Kidney capillary endothelial cell (primary cell): ENCODE results near the gene PTGES.
"Not testable (repeated sequence)": the region's sequence is repeated elsewhere in the genome, so short reads cannot be mapped to it uniquely, and the experiment has no call there.

Experiments used
- DNase-seq: peaks from one replicate; pipeline ENCODE4 v3.0.0-alpha.2; 2018; ENCODE audit warnings: low spot score

The PTGES gene, protein sequence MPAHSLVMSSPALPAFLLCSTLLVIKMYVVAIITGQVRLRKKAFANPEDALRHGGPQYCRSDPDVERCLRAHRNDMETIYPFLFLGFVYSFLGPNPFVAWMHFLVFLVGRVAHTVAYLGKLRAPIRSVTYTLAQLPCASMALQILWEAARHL

DNA sequence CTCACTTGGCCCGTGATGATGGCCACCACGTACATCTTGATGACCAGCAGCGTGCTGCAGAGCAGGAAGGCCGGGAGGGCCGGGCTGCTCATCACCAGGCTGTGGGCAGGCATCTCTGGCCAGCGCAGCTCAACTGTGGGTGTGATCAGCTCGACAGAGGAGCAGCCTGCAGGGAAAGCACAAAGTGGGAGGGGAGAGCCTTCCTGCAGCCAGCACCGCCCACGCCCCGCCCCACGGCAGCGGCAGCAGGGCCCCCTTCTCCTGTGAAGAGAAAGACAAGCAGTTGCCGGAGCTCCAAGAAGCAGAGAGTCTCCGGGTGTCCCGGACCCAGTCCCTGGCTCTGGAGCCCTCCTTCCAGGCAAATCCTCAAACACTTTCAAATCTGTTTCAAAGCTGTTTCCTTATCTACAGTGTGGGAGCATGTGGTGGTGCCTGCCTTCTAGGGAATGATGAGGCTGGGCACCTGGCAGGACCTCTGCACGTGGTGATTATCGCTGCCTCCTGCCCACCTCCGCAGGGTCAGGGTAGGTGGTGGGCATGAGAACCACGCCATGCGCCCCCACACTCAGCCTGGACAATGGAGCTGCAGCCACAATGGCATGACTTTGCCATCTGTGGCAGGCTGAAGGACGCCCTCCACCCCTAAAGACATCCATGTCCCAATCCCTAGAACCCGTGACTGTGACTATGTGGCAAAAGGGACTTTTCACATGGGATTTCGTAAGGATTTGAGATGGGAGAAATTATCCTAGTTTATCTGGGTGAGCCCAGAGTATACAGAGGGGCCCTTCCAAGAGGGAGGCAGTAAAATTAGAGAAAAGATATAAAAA lies at the start of gene PTGES:
Gene PTGES, minus strand, starts transcription at position 143 of the 830 bp plus-strand sequence. Its CDS starts 30 bp downstream, at position 113.
- DNase-seq = no peak

DNA sequence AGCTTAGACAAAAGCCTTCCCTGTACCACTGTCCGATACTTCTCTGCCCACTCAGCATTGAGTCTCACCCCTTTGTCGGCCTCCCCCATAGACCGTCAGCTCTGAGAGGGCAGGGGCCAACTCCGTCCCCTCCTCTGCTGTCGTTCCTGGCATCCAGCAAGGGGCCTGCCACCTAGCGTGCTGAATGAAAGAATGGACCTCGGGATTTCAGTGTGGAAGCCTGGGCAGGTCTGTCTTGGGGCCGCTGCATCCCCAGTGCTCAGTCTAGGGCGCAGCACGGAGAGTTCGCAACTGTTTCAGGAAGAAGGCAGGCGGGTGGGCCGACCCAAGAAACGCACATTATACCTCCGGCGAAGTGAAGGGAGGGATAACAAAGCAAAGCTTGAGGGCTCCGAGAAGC lies 48.7 kb upstream of the PTGES start:
- DNase-seq = no peak

DNA sequence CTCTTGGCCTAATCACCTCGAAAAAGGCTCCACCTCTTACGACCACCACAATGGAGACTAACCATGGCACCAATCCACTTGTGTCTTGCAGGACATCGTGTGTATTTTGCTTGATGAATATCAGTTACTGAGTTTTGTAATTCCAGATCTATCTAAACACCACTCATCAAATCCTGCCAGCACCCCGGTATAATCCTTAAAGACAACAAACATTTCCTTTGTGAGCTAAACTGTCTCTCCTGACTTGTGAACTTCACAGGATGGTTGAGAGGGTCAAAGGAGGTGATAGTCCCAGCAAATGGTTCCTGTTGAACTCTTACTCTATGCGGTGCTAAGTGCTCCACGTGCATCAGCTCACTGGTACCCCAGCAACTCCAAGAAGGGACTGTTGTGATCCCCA lies 46.1 kb upstream of the PTGES start:
- no peak for DNase-seq

DNA sequence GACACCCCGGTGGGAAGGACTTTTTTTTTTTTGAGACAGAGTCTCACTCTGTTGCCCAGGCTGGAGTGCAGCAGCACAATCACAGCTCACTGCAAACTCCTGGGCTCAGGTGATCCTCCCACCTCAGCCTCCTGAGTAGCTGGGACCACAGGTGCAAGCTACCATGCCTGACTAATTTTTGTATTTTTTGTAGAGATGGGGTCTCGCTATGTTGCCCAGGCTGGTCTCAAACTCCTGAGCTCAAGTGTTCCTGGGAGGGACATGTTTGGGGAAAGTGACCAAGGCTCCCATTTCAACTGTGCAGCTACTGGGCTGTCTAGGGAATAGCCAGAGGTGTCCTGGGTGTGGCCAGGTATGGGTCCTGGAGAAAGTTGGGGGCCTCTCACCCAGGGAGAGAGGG lies 43.2 kb upstream of the PTGES start:
- DNase-seq = not testable (repeated sequence)

DNA sequence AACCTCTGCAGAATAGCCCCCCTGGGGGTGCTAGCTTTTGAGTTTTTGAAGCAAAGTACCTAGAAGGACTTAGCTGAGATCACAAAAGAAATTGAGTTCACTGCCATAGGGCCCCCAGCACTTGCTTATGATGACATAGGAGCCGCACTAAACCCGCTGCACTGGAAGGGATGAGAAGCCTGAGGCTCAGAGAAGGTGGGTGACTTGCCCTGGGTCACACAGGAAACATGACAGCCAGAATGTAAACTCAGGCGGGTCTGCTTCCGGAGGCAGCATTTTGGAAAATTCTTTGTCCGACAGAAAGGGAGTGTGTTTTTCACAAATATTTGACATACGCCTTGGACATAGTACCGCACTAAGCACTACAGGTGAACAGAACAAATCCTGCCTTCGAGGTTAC lies 41.7 kb upstream of the PTGES start:
- DNase-seq = no peak

DNA sequence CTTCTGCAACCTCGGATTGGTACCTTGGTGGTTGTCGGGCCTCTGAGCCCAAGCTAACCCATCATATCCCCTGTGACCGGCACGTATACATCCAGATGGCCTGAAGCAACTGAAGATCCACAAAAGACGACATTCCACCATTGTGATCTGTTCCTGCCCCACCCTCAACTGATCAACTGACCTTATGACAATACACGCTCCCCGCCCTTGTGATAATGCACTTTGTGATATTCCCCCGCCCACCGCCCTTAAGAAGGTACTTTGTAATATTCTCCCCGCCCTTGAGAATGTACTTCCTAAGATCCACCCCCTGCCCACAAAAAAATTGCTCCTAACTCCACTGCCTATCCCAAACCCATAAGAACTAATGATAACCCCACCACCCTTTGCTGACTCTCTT lies 33.6 kb upstream of the PTGES start:
- no peak for DNase-seq

DNA sequence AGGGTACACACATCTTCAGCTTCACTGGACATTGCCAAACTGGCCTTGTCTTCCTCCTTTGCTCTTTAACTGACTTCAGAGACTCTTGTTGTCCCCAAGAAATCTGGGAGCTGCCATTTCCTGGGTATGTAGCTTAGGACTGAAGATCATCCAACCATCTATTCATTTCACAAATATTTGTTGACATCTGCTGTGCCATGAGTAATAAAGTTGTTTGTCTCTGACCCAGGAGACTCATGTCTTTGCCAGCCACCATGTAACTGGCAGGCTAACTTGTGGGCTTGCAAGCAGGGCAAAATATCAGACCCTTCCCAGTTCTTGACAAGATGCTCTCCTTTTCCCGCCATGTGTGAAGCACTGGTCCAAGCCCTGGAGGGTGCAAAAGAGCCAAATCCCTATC lies 33.0 kb upstream of the PTGES start:
- DNase-seq = no peak

DNA sequence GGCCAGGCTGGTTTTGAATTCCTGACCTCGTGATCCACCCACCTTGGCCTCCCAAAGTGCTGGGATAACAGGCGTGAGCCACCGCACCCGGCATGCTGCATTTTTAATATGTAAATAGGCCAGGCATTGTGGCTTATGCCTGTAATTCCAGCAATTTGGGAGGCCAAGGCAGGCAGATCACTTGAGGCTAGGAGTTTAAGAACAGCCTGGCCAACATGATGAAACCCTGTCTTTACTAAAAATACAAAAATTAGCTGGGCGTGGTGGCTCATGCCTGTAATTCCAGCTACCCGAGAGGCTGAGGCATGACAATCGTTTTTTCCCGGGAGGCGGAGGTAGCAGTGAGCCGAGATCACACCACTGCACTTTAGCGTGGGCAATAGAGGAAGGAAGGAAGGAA lies 32.1 kb upstream of the PTGES start:
- not testable (repeated sequence) for DNase-seq

DNA sequence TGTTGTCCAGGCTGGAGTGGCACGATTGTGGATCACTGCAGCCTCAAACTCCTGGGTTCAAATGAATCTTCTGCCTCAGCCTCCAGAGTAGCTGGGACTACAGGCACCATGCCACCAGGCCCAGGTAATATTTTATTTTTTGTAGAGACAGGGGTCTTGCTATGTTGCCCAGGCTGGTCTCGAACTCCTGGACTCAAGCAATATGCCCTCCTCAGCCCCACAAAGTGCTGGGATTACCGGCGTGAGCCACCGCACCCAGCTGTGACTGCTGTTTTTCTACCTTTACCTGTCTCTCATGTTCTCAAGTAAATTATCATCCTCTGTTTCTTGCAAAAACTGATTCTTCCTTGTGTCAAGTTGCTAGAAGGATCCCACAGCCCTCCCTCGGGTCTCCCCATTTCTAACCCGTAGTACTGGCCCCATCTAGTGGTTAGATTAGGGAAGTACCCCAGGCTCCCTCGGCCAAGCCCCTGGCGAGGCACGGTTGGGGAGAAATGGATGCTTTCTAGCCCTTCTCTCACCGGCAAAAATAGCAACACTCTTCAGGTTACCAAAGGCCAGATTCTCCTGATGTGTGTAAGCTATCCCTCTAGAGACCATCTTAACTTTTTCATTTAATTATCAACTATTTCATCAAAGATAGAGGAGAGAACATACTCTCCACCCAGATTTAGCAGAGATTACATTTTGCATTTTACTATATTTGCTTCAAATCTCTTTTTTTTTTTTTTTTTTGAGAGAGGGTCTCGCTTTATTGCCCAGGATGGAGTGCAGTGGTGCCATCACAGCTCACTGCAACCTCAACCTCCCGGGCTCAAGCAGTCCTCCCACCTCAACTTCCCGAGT lies 30.9 kb upstream of the PTGES start:
- peak; percentile 69 for DNase-seq

DNA sequence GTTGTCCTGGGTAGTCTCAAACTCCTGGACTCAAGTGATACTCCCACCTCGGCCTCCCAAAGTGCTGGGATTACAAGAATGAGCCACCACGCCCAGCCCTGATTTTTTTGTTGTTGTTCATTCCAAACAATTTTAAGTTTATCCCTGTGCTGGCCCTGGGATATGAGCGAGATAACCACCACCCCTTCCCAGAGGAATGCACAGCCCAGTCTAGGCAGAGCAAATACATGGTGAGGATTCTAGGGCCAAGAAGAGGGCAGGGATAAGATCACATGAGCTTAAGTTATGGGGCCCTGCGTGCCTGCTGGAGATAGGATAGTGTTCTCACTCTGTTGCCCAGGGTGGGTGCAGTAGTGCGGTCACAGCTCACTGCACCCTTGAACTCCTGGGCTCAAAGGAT lies 29.1 kb upstream of the PTGES start:
- no peak for DNase-seq

DNA sequence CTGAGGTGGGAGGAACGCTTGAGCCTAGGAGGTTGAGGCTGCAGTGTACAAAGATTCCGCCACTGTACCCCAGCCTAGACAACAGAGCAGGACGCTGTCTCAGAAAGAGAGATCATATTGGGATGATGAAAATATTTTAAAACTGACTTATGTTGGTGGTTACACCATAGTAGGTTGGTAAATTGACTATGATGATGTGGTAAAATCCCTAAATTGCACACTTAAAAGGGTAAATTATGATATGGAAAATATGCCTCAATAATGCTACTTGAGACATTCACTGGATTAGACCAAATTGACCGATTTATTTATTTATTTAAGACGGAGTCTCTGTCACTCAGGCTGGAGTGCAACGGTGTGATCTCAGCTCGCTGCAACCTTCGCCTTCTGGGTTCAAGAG lies 28.3 kb upstream of the PTGES start:
- DNase-seq = no peak

DNA sequence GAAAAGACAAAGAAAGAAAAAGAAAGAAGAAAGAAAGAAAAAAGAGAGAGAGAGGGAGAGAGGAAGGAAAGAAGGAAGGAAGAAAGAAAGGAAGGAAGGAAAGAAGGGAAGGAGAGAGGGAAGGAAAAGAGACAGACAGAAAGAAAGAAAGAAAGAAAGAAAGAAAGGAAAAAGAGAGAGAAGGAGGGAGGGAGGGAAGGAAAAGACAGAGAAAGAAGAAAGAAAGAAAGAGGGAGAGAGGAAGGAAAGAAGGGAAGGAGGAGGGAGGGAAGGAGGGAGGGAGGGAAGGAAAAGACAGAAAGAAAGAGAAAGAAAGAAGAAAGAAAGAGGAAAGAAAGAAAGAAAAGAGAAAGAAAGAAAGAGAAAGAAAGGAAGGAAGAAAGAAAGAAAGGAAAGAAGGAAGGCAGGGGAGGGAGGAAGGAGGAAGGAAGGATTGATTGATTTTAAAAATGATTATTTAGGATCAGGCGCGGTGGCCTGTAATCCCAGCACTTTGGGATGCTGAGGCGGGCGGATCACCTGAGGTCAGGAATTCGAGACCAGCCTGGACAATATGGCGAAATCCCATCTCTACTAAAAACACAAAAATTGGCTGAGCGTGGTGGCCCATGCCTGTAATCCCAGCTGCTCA lies 26.8 kb upstream of the PTGES start:
- no peak for DNase-seq

DNA sequence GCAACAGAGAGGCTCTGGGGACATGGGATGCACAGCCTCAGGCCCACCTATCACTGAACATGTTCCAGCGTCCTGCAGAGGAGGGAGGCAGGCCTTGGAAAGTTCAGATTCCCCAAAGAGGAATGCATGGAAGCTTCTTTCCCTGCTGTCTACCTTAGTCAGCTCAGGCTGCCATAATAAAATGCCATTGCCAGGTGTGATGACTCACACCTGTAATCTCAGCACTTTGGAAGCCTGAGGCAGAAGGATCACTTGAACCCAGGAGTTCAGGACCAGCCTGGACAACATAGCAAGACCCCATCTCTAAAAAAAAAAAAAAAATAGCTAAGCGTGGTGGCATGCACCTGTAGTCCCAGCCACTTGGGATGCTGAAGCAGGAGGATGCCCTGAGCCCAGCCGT lies 25.6 kb upstream of the PTGES start:
- no peak for DNase-seq

DNA sequence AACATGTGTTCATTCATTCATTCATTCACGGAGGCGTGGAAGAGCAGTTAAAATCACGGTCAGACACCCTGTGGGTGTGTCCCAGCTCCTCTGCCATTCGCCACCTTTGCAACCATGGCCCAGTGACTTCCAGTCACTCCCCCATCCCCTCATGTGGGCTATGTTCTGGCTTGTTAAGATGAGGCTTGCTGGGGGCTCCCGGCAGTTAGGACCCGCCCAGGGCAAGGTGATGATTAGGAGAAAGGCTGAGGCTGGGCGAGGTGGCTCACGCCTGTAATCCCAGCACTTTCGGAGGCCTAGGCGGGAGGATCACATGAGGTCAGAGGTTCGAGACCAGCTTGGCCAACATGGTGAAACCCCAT lies 24.9 kb upstream of the PTGES start:
- no peak for DNase-seq

DNA sequence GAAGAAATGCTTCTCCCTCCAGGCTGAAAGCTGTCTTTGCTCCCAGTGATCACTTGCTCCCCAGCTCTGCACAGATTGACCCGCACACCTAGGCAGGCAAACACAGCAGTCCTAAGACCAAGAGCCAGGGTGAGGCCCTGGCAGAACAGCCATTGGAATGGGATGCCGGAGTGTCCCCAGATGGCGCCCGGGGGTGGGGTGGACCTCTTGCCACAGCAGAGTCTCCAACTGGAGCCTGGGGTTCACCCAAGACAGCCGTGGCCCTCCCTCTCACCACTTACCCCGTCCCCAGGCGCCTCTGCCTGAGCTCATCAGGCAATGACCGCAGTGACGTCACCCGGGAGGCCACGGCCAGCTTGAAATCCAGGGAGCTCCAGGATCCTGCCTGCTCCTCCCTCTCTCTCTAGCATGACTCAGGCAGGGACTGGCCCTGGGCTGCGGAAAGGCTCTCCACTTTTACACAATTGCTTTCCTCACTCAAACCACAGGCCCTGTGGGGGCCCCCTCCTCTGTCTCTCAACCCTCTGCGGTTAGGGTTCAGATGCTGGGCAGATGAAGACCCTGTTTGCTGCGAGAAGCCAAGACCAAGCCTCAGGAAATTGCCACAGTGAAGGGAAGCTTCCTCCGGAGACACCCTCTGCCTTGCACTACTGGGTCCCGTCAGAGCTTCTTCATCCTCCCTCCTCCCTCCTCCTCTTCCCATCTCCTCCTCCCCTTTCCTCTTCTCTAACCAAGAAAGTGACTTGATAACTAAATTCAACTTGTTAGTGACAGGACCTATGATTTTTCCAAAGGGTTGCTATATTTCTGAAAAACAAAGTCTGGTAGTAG lies 24.3 kb upstream of the PTGES start:
- DNase-seq = peak; percentile 92

DNA sequence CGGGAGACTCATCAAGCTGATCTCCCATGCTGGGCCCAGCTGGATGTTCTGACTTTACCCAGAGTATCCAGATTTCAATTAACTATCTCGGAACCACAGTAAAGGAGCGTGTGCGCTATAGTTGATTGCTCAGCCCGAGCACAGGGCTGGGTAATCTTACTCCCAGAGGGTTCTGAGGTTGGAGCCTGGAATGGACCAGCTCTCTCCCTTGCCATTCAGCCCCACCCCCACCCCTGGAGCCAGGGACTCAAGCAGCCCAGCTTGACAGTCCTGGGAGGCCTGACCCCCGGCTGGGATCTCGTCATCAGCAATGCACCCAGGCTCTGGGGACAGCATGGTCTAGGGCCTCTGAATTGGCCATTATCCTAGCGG lies 23.7 kb upstream of the PTGES start:
- DNase-seq = no peak

DNA sequence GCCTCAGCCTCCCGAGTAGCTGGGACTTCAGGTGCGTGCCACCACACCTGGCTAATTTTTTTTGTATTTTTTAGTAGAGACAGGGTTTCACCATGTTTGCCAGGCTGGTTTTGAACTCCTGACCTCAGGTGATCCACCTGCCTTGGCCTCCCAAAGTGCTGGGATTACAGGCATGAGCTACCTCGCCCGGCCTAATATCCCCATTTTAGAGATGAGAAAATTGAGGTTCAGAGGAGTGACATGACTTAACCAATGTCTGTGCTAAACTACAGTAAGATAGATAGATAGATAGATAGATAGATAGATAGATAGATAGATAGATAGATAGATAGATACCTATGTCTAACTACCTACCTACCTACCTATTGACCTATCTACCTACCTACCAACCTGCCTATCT lies 23.3 kb upstream of the PTGES start:
- DNase-seq = not testable (repeated sequence)

DNA sequence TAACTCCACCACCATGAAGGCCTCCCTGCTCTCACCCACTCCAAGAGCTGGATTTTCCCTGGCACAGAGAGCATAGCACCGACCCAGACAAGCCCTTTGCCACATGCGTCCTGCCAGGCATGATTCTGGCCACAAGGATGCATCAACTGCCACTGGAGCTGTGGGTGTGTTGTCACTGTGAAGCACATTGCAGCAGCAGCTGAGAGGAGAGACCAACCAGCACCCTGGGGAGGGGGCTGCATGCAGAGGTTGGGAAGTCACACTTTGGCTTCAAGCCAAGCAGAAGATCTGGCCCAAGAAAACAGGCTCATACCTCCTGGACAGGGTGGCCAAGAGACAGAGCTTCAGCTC lies 22.6 kb upstream of the PTGES start:
- no peak for DNase-seq

DNA sequence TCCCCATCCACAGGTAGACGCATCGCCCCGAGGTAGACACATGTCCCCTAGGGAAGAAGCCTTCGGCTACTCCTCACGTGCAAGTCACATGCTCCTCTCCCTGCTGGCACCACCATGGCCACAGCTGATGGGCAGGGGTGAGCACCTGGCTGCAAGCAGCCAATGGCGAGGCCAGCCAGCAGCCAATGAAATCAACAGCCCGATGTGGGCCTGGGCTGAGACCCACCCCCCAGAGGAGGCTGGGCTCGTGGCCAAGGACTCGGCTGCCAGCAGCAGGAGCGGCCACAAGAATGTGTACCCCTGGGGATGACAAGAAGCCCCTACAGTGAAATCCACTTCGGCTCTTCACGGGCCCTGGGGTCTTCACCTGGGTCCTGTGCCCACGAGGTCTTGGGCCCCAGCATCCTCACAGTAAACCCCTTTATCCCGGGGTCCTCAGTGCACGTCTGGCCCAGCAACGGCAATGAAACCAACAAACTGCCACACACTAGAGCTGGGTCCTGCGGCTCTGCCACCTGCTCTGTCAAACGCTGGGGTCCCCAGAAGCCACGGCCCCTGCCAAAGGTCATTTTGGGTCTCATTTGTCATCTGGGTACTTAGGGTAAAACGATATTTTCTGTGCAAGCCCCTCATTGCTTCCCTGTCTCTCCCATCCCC lies 22.1 kb upstream of the PTGES start:
- DNase-seq = no peak

DNA sequence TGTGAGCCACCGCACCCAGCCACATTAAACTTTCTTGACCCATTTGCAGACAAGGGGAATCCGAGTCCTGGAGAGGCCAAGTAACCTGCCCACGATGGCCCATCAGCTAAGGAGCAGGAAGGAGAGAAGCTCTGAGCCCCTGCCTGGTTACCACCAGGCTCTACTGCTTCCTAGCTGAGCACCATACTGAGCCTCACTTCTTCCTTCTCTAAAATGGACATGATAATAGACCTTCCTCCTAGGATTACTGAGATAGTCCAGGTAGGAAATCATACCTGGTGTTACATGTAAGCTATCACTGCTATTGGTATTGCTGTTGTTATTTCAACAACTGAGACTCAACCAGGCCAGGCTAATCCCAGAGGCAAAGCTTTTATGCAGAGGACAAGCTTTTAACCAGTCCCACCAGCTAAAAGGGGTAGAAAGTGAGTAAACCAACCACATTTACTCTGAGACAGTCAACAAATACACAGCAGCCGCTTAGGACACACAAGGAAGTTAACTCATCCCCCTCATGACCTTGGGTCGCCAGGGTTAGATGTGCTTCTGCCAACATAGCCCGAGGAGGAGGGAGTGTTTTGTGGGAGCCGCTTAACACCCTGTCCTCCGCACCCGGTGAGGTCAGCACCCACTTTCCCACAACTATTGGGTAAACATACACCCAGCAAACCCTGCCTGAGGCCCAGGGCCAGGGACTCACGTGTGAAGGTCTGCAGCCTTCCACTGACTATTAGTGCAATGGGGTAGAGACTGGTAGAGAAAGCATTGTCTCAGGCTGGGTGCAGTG lies 20.6 kb upstream of the PTGES start:
- no peak for DNase-seq

DNA sequence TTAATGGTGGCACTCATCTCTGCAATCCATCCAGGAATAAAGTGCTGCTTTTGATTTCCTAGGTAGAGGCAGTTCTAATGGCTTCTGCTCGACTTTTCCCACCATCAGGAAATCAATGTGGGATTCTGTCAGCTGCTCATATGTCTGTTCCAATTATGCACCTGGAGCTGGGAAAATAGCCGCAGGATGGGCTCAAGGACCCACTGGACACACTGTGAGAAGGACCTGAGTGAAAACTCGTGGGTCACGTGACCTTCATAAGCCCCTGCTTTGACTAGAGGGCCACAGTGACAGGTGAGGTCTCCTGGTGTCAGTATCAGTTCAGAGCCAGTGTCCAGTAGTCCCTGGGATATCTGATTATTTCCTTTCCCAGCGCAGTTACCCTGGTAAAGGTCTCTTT lies 17.9 kb upstream of the PTGES start:
- DNase-seq = no peak
